GM19043 (cell line): ENCODE results near the gene SPG7.

ENCODE experiments used
- ATAC-seq: cut with Tn5 transposase; IDR thresholded peaks from one replicate; pipeline ENCODE4 v1.9.1; 2021; ENCODE audit warnings: low read depth; ENCODE audit not compliant: unreplicated experiment

The SPG7 gene

GRCh38 chr16:89510526-89510925, 2.3 kb downstream of the SPG7 start:
- no peak for ATAC-seq

- ATAC-seq: no peak
Observed at GRCh38 chr16:89511374-89511773, 3.2 kb downstream of the SPG7 start.

- no peak for ATAC-seq
Observed at GRCh38 chr16:89512453-89512852, 4.2 kb downstream of the SPG7 start.

- ATAC-seq: no peak
Observed at GRCh38 chr16:89517128-89517527, 8.9 kb downstream of the SPG7 start.

GRCh38 chr16:89519881-89520280, 11.7 kb downstream of the SPG7 start:
- ATAC-seq: no peak

- no peak for ATAC-seq
Observed at GRCh38 chr16:89522287-89522686, 14.1 kb downstream of the SPG7 start.

- ATAC-seq: no peak
Observed at GRCh38 chr16:89523680-89524344, 15.6 kb downstream of the SPG7 start.

- ATAC-seq: no peak
Observed at GRCh38 chr16:89525146-89525913, 17.1 kb downstream of the SPG7 start.

GRCh38 chr16:89529097-89529496, 20.9 kb downstream of the SPG7 start:
- ATAC-seq: no peak

- ATAC-seq: no peak
Observed at GRCh38 chr16:89530401-89531381, 22.5 kb downstream of the SPG7 start.

GRCh38 chr16:89531821-89532526, 23.8 kb downstream of the SPG7 start:
- ATAC-seq: no peak

GRCh38 chr16:89534252-89534756, 26.1 kb downstream of the SPG7 start:
- ATAC-seq: no peak

- ATAC-seq: no peak
Observed at GRCh38 chr16:89536371-89536770, 28.2 kb downstream of the SPG7 start.

GRCh38 chr16:89536886-89537548, 28.8 kb downstream of the SPG7 start:
- no peak for ATAC-seq

- no peak for ATAC-seq
Observed at GRCh38 chr16:89537549-89537925, 29.3 kb downstream of the SPG7 start.

GRCh38 chr16:89538286-89538685, 30.1 kb downstream of the SPG7 start:
- no peak for ATAC-seq

GRCh38 chr16:89540557-89540956, 32.4 kb downstream of the SPG7 start:
- no peak for ATAC-seq

GRCh38 chr16:89541792-89542191, 33.6 kb downstream of the SPG7 start:
- ATAC-seq: no peak

GRCh38 chr16:89544113-89544512, 35.9 kb downstream of the SPG7 start:
- ATAC-seq: no peak

- no peak for ATAC-seq
Observed at GRCh38 chr16:89544713-89545043, 36.5 kb downstream of the SPG7 start.
